A172 (cell line): Measurements from ENCODE around the gene ZNF749. TPM values are rescaled to one million over a fixed set of nuclear protein-coding genes. Genes with fewer than 3 reads are reported as not detected.

Experiments
- DNase-seq: peaks from one replicate; pipeline ENCODE4 v3.0.0-alpha.2; 2015; ENCODE audit warnings: low spot score
- total RNA-seq: library from RNA; depleted of rRNA; stranded (reverse); fragments of >200 nt; shearing (Covaris generic); gene quantifications from 2 replicates; pipeline ENCODE4 v1.2.3, GENCODE V29; 2014; rRNA removed

ZNF749 gene
- total RNA-seq, result 15.1 and 24.4 TPM in 2 replicates

- peak; percentile 100 for DNase-seq
Observed at GRCh38 chr19:57435062-57435978, at the start of gene ZNF749. TSS of gene ZNF749 (plus strand) at chr19:57435325. CDS start at chr19:57435579, 254 bp downstream.

GRCh38 chr19:57389194-57389729, 45.9 kb upstream of the ZNF749 start:
- DNase-seq, result no peak

GRCh38 chr19:57389730-57390598, 45.2 kb upstream of the ZNF749 start, which contains the start of gene ZNF548:
TSS of gene ZNF548 (plus strand) at chr19:57389854. CDS start at chr19:57390100, 246 bp downstream.
- DNase-seq, result peak; percentile 99

- DNase-seq, result no peak
Observed at GRCh38 chr19:57395710-57396109, 39.4 kb upstream of the ZNF749 start.

GRCh38 chr19:57398868-57399267, 36.3 kb upstream of the ZNF749 start:
- DNase-seq, result no peak

GRCh38 chr19:57403737-57404563, 31.2 kb upstream of the ZNF749 start:
- no peak for DNase-seq

- DNase-seq, result peak; percentile 27
Observed at GRCh38 chr19:57406516-57407123, 28.5 kb upstream of the ZNF749 start.

GRCh38 chr19:57410877-57411671, 24.1 kb upstream of the ZNF749 start, which contains the start of gene ZNF17:
TSS of gene ZNF17 (plus strand) at chr19:57411161. CDS start at chr19:57413616, 2,455 bp downstream.
- DNase-seq, result peak; percentile 96

GRCh38 chr19:57419439-57419838, 15.7 kb upstream of the ZNF749 start:
- DNase-seq, result no peak

GRCh38 chr19:57421037-57421436, 14.1 kb upstream of the ZNF749 start:
- DNase-seq, result no peak

GRCh38 chr19:57434386-57435061, 601 bp upstream of the ZNF749 start:
- DNase-seq, result no peak

- DNase-seq, result no peak
Observed at GRCh38 chr19:57436417-57436816, 1.3 kb downstream of the ZNF749 start.

GRCh38 chr19:57437931-57438330, 2.8 kb downstream of the ZNF749 start:
- no peak for DNase-seq

GRCh38 chr19:57438925-57439324, 3.8 kb downstream of the ZNF749 start:
- DNase-seq, result no peak

GRCh38 chr19:57441979-57442752, 7.0 kb downstream of the ZNF749 start:
- no peak for DNase-seq

GRCh38 chr19:57443121-57443696, 8.1 kb downstream of the ZNF749 start:
- no peak for DNase-seq

- no peak for DNase-seq
Observed at GRCh38 chr19:57452307-57452706, 17.2 kb downstream of the ZNF749 start.
